Endothelial cell of umbilical vein (primary cell): ENCODE results near the gene LIN7A. TPM values are rescaled to one million over a fixed set of nuclear protein-coding genes. Genes with fewer than 3 reads are reported as not detected.

Experiments used
- BruUV-seq: library from RNA; stranded (reverse); fragments of 400-500 nt; replicated peaks from 2 replicates; lab custom pipeline; 2021; lab: Mats Ljungman, UMichigan
- CTCF ChIA-PET: fragments of 300-600, 350-600 bp; sonication (Branson Sonifier 250); formaldehyde crosslinking; loops from one replicate; lab custom pipeline; 2021; ENCODE audit warnings: antibody characterized with exemption, inconsistent platforms; lab: Charles Lee
- POLR2A ChIA-PET: fragments of 300-600, 350-600 bp; sonication (Branson Sonifier 250); formaldehyde crosslinking; loops from one replicate; lab custom pipeline; 2021; ENCODE audit warnings: antibody characterized with exemption, inconsistent platforms; lab: Charles Lee
- DNase-seq: peaks from one replicate; pipeline ENCODE4 v3.0.0-alpha.2; 2011; ENCODE audit warnings: low read depth, low spot score
- FAIRE-seq: peaks from 2 replicates; lab custom pipeline; 2011; peaks lifted over from hg19 to GRCh38; lab: Jason Lieb, UNC
- H2AFZ ChIP-seq: 2 replicates; pipeline ENCODE4 v1.6.0; 2012; ENCODE audit warnings: low read depth, low read length, control low read depth, inconsistent platforms
- H3K27ac ChIP-seq: 2 replicates; pipeline ENCODE4 v1.5.1; 2011; ENCODE audit warnings: low read depth, mild to moderate bottlenecking, control low read depth, low read length, moderate library complexity; ENCODE audit not compliant: insufficient read depth
- H3K27me3 ChIP-seq, 2 experiments: 2 replicates each; pipeline versions ENCODE4 v1.6.0 to v1.6.1; 2011; ENCODE audit warnings: low read length in 2 of 2, mixed read lengths in 1 of 2; ENCODE audit not compliant: control insufficient read depth in 2 of 2, insufficient read depth in 2 of 2
- H3K36me3 ChIP-seq, 2 experiments: 2 replicates in 1 of 2; 3 replicates in 1 of 2; pipeline ENCODE4 v1.5.1; 2011; ENCODE audit warnings: low read length in 2 of 2, mild to moderate bottlenecking in 1 of 2, moderate library complexity in 1 of 2; ENCODE audit not compliant: control insufficient read depth in 2 of 2, insufficient read depth in 2 of 2; ENCODE audit errors: extremely low read depth in 1 of 2
- H3K4me1 ChIP-seq: 3 replicates; pipeline ENCODE4 v1.5.1; 2011; ENCODE audit warnings: mild to moderate bottlenecking, low read length; ENCODE audit not compliant: control insufficient read depth, insufficient read depth; ENCODE audit errors: extremely low read depth
- H3K4me2 ChIP-seq: 2 replicates; pipeline ENCODE4 v1.6.1; 2011; ENCODE audit warnings: low read length, control low read depth, mixed read lengths; ENCODE audit not compliant: insufficient read depth
- H3K4me3 ChIP-seq, 3 experiments: fragments of 200-600 bp in 1 of 3; sonication (generic), shearing (Covaris generic) in 1 of 3; replicated peaks in 1 of 3; 2 replicates each; pipeline ENCODE4 v1.5.1; 2011 to 2016; ENCODE audit warnings: control low read depth in 3 of 3, low read length in 3 of 3, mild to moderate bottlenecking in 2 of 3, inconsistent platforms in 1 of 3, low read depth in 1 of 3, moderate library complexity in 1 of 3; ENCODE audit not compliant: insufficient read depth in 1 of 3
- H3K79me2 ChIP-seq: 2 replicates; pipeline ENCODE4 v1.6.0; 2012; ENCODE audit warnings: low read length, inconsistent platforms; ENCODE audit not compliant: control insufficient read depth, insufficient read depth
- H3K9ac ChIP-seq: replicated peaks from 2 replicates; pipeline ENCODE3; 2011; ENCODE audit warnings: low read length, control low read depth; ENCODE audit not compliant: insufficient read depth; ENCODE audit errors: extremely low read depth
- H3K9me1 ChIP-seq: replicated peaks from 3 replicates; pipeline ENCODE4 v1.6.0; 2011; ENCODE audit warnings: mild to moderate bottlenecking, low read length; ENCODE audit not compliant: control insufficient read depth, insufficient read depth; ENCODE audit errors: extremely low read depth
- H3K9me3 ChIP-seq: replicated peaks from 2 replicates; pipeline ENCODE4 v1.5.1; 2012; ENCODE audit warnings: low read length, inconsistent platforms; ENCODE audit not compliant: control insufficient read depth, insufficient read depth
- H4K20me1 ChIP-seq: replicated peaks from 2 replicates; pipeline ENCODE3; 2011; ENCODE audit warnings: mild to moderate bottlenecking, low read length; ENCODE audit not compliant: control insufficient read depth, insufficient read depth; ENCODE audit errors: extremely low read depth
- EZH2 ChIP-seq: IDR thresholded peaks from 2 replicates; pipeline ENCODE4 v1.6.1; 2012; ENCODE audit warnings: borderline replicate concordance, low read depth, mild to moderate bottlenecking, moderate library complexity, low read length, inconsistent platforms; ENCODE audit not compliant: severe bottlenecking
- FOS ChIP-seq: IDR thresholded peaks from 2 replicates; pipeline ENCODE4 v1.6.1; 2011; ENCODE audit warnings: mild to moderate bottlenecking, low read length, moderate library complexity, borderline replicate concordance; ENCODE audit not compliant: insufficient read depth
- GATA2 ChIP-seq: IDR thresholded peaks from 2 replicates; pipeline ENCODE4 v1.7.0; 2011; ENCODE audit warnings: low read depth, mild to moderate bottlenecking, moderate library complexity, mixed read lengths, low read length; ENCODE audit not compliant: insufficient read length, insufficient read depth
- JUN ChIP-seq: IDR thresholded peaks from 2 replicates; pipeline ENCODE4 v1.6.1; 2011; ENCODE audit warnings: borderline replicate concordance, low read depth; ENCODE audit not compliant: insufficient read length, insufficient read depth
- MYC ChIP-seq: IDR thresholded peaks from one replicate; pipeline ENCODE4 v1.6.1; 2011; ENCODE audit warnings: mild to moderate bottlenecking, low read depth, low read length
- POLR2A ChIP-seq: IDR thresholded peaks from 2 replicates; pipeline ENCODE4 v1.6.1; 2012; ENCODE audit warnings: low read depth, mild to moderate bottlenecking, control low read depth, low read length
- POLR2AphosphoS5 ChIP-seq: IDR thresholded peaks from 2 replicates; pipeline ENCODE4 v1.6.1; 2012; ENCODE audit warnings: low read depth, mild to moderate bottlenecking, control low read depth, low read length, moderate library complexity; ENCODE audit not compliant: insufficient read depth
- dilution Hi-C: fragments of 300-500 bp; cut with MboI; formaldehyde crosslinking; loops from one replicate; pipeline ENCODE4 v1.15.0; 2019; ENCODE audit warnings: low sequenced_read_pairs; ENCODE audit not compliant: extremely low pct_ligation_motif_present
- intact Hi-C: fragments of 100-400 bp; cut with micrococcal nuclease; formaldehyde crosslinking; loops from one replicate; pipeline ENCODE4 v1.10.0; 2022
- polyA plus RNA-seq, 4 experiments: library from polyadenylated mRNA; depleted of rRNA in 3 of 4; stranded (reverse) in 3 of 4; unstranded in 1 of 4; fragments of >200 nt; gene quantifications; 2 replicates each; pipeline versions ENCODE4 v1.2.1 to v1.2.3, GENCODE V29; 2011 to 2012; ENCODE audit warnings: missing spikeins in 1 of 4
- total RNA-seq: library from RNA; stranded (reverse); gene quantifications from 2 replicates; pipeline ENCODE4 v1.2.3, GENCODE V29; 2021
- TF ChIP-seq, protein P1 (sequence below): IDR thresholded peaks from 2 replicates; pipeline ENCODE4 v1.6.1; 2011; ENCODE audit not compliant: insufficient read depth, insufficient read length
- TF ChIP-seq, protein P2 (sequence below), 2 donors: IDR thresholded peaks; 1 replicate in 1 of 2; 2 replicates in 1 of 2; pipeline ENCODE4 v1.5.1; 2011; ENCODE audit warnings: low read length in 2 of 2, mild to moderate bottlenecking in 2 of 2, moderate library complexity in 2 of 2, control low read depth in 1 of 2, inconsistent platforms in 1 of 2, low read depth in 1 of 2; ENCODE audit not compliant: insufficient read depth in 1 of 2; ENCODE audit errors: extremely low read depth in 1 of 2

LIN7A gene
- total and polyA plus RNA-seq, 2 donors (not counting 3 experiments of a cell fraction or from before 2014, with no cell fraction given) = 1.6 to 4.3 TPM

- no peaks in the 10 kb centered on the region for H3K27me3 ChIP-seq
- BruUV-seq = no TSS peak
- dilution Hi-C loops = no loop called here
- no peaks in the 10 kb centered on the region for H3K79me2 ChIP-seq
- CTCF ChIA-PET = interaction anchor here (2.3 kb wide), 1 partner anchor 25 kb away, joined by 5 read pairs; no protein-coding TSS in a partner anchor
- no peaks in the 10 kb centered on the region for H3K4me1 ChIP-seq
- no peak overlapping the region for H2AFZ ChIP-seq
- TF ChIP-seq MYC (no peak), POLR2A (no peak), POLR2AphosphoS5 (no peak), JUN (no peak), FOS (no peak), EZH2 (no peak), GATA2 (no peak)
- TF ChIP-seq, protein P1, sequence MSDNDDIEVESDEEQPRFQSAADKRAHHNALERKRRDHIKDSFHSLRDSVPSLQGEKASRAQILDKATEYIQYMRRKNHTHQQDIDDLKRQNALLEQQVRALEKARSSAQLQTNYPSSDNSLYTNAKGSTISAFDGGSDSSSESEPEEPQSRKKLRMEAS = no peak
- TF ChIP-seq, protein P2, sequence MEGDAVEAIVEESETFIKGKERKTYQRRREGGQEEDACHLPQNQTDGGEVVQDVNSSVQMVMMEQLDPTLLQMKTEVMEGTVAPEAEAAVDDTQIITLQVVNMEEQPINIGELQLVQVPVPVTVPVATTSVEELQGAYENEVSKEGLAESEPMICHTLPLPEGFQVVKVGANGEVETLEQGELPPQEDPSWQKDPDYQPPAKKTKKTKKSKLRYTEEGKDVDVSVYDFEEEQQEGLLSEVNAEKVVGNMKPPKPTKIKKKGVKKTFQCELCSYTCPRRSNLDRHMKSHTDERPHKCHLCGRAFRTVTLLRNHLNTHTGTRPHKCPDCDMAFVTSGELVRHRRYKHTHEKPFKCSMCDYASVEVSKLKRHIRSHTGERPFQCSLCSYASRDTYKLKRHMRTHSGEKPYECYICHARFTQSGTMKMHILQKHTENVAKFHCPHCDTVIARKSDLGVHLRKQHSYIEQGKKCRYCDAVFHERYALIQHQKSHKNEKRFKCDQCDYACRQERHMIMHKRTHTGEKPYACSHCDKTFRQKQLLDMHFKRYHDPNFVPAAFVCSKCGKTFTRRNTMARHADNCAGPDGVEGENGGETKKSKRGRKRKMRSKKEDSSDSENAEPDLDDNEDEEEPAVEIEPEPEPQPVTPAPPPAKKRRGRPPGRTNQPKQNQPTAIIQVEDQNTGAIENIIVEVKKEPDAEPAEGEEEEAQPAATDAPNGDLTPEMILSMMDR (IDR thresholded peaks at IDR 0.05; ENCODE audit: extremely low read depth in 1 of 2, insufficient read depth in 1 of 2, low read depth in 1 of 2, low read length in 2 of 2) = no peak
- no peaks in the 10 kb centered on the region for H3K9me3 ChIP-seq
- DNase-seq (no peak), FAIRE-seq (no peak)
- no peaks in the 10 kb centered on the region for H4K20me1 ChIP-seq
- intact Hi-C loops = no loop called here
- POLR2A ChIA-PET = no interaction called here
- H3K9ac ChIP-seq = no peak overlapping the region
- no peaks in the 10 kb centered on the region for H3K36me3 ChIP-seq
- no peaks in the 10 kb centered on the region for H3K9me1 ChIP-seq
- H3K4me2 ChIP-seq = no peak overlapping the region
- H3K4me3 ChIP-seq = no peak overlapping the region
- no peak overlapping the region for H3K27ac ChIP-seq
These were observed 125.6 kb downstream of the LIN7A start for GRCh38 chr12:80811957-80812708.
